GM15510 (cell line): Measurements from ENCODE around the gene CTU2.

Experiments
- POLR2A ChIP-seq: IDR thresholded peaks from 3 replicates; pipeline ENCODE4 v1.6.1; 2011; ENCODE audit warnings: borderline replicate concordance; ENCODE audit not compliant: insufficient read length; ENCODE audit errors: extremely low read depth

CTU2 gene

GRCh38 chr16:88733630-88734360, 27.5 kb downstream of the CTU2 start:
- no peak for TF ChIP-seq POLR2A

GRCh38 chr16:88734361-88734728, 28.0 kb downstream of the CTU2 start:
- TF ChIP-seq POLR2A: no peak

GRCh38 chr16:88735121-88735520, 28.8 kb downstream of the CTU2 start:
- no peak for TF ChIP-seq POLR2A

- TF ChIP-seq POLR2A: no peak
Measured at GRCh38 chr16:88735616-88736015, 29.3 kb downstream of the CTU2 start.

GRCh38 chr16:88736088-88736487, 29.8 kb downstream of the CTU2 start:
- TF ChIP-seq POLR2A: no peak

GRCh38 chr16:88736496-88736895, 30.2 kb downstream of the CTU2 start:
- no peak for TF ChIP-seq POLR2A

- TF ChIP-seq POLR2A: no peak
Measured at GRCh38 chr16:88737298-88738150, 31.2 kb downstream of the CTU2 start.

GRCh38 chr16:88738151-88739084, 32.1 kb downstream of the CTU2 start:
- no peak for TF ChIP-seq POLR2A

- no peak for TF ChIP-seq POLR2A
Measured at GRCh38 chr16:88739139-88739976, 33.1 kb downstream of the CTU2 start.

GRCh38 chr16:88739977-88740726, 33.8 kb downstream of the CTU2 start:
- TF ChIP-seq POLR2A: no peak

- no peak for TF ChIP-seq POLR2A
Measured at GRCh38 chr16:88740727-88741055, 34.4 kb downstream of the CTU2 start.

GRCh38 chr16:88741368-88741767, 35.1 kb downstream of the CTU2 start:
- TF ChIP-seq POLR2A: no peak

GRCh38 chr16:88742896-88743605, 36.7 kb downstream of the CTU2 start:
- TF ChIP-seq POLR2A: no peak
